ENCODE results near the gene USP1. TPM values are rescaled to one million over a fixed set of nuclear protein-coding genes. Genes with fewer than 3 reads are reported as not detected.

Gene USP1, protein sequence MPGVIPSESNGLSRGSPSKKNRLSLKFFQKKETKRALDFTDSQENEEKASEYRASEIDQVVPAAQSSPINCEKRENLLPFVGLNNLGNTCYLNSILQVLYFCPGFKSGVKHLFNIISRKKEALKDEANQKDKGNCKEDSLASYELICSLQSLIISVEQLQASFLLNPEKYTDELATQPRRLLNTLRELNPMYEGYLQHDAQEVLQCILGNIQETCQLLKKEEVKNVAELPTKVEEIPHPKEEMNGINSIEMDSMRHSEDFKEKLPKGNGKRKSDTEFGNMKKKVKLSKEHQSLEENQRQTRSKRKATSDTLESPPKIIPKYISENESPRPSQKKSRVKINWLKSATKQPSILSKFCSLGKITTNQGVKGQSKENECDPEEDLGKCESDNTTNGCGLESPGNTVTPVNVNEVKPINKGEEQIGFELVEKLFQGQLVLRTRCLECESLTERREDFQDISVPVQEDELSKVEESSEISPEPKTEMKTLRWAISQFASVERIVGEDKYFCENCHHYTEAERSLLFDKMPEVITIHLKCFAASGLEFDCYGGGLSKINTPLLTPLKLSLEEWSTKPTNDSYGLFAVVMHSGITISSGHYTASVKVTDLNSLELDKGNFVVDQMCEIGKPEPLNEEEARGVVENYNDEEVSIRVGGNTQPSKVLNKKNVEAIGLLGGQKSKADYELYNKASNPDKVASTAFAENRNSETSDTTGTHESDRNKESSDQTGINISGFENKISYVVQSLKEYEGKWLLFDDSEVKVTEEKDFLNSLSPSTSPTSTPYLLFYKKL
- total RNA-seq: 33.9 TPM

GRCh38 chr1:62436466-62437272, at the start of gene USP1:
Gene USP1 (plus strand): TSS chr1:62437049. CDS start chr1:62439868, 2,819 bp downstream.

Other genes with a start within 250 kb of the USP1 start
- 1.3 TPM for gene L1TD1, start 242.2 kb upstream of the USP1 start, total RNA-seq
- gene KANK4, start 117.6 kb upstream of the USP1 start, total RNA-seq: 38.6 TPM
- gene ANGPTL3, start 160.5 kb downstream of the USP1 start, total RNA-seq: 1.2 TPM

All from metanephros (tissue), 1 donor.